ENCODE results near the gene FAM50B.

DNA sequence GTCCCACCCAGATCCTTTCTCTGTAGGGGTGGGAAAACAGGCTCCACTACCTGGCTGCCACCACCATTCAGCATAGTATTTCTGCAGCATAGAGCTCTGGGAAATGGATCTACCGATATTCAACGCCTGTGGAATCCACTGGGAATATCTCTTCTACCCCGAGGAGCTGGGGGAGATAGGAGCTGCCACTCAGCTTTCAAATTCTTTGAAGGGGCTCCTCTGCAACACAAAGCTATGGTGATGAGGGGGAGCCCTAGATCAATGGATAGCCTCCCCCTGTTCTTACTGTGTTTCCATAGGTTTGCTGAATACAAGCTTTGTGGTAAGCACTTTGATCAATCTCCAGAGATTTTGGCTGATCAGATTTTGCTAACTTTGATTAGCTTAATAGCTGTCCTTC, 12.9 kb downstream of the FAM50B start:
- TF ChIP-seq POLR2AphosphoS5 (IDR thresholded peaks at IDR 0.05), result no peak
- TF ChIP-seq, protein P1, sequence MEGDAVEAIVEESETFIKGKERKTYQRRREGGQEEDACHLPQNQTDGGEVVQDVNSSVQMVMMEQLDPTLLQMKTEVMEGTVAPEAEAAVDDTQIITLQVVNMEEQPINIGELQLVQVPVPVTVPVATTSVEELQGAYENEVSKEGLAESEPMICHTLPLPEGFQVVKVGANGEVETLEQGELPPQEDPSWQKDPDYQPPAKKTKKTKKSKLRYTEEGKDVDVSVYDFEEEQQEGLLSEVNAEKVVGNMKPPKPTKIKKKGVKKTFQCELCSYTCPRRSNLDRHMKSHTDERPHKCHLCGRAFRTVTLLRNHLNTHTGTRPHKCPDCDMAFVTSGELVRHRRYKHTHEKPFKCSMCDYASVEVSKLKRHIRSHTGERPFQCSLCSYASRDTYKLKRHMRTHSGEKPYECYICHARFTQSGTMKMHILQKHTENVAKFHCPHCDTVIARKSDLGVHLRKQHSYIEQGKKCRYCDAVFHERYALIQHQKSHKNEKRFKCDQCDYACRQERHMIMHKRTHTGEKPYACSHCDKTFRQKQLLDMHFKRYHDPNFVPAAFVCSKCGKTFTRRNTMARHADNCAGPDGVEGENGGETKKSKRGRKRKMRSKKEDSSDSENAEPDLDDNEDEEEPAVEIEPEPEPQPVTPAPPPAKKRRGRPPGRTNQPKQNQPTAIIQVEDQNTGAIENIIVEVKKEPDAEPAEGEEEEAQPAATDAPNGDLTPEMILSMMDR (IDR thresholded peaks at IDR 0.05 in 8 of 11, conservative IDR thresholded peaks at IDR 0.05 in 3 of 11), result no peak
- no peak for TF ChIP-seq POLR2A (IDR thresholded peaks at IDR 0.05)

Data from spleen (tissue), 7 donors.